Measurements from ENCODE around the gene LORICRIN.
A peak's percentile ranks its signal among the peaks of the same experiment; 100 is the strongest.

LORICRIN gene, protein sequence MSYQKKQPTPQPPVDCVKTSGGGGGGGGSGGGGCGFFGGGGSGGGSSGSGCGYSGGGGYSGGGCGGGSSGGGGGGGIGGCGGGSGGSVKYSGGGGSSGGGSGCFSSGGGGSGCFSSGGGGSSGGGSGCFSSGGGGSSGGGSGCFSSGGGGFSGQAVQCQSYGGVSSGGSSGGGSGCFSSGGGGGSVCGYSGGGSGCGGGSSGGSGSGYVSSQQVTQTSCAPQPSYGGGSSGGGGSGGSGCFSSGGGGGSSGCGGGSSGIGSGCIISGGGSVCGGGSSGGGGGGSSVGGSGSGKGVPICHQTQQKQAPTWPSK

DNA sequence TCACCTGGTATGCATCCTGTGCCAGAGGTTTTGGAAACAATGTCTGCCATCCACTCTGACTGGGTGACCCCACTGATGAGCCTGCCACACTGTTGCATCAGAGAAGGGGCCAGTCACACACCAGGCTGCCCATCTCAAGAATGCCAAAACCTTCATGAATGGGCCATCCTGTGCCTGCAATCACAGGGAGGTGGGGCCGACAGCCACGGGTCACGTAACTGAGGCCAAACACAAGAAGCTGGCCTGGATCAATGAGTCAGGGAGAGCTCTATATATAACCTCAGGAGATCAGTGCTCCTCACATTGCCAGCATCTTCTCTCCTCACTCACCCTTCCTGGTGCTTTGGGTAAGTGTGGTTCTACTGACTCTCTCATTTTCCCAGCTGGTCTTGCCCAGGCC, at the start of gene LORICRIN:
LORICRIN (plus strand) TSS at position 301 of the 400 bp plus-strand sequence. CDS start 1,263 bp downstream, outside the sequence.
- no peak for DNase-seq

DNA sequence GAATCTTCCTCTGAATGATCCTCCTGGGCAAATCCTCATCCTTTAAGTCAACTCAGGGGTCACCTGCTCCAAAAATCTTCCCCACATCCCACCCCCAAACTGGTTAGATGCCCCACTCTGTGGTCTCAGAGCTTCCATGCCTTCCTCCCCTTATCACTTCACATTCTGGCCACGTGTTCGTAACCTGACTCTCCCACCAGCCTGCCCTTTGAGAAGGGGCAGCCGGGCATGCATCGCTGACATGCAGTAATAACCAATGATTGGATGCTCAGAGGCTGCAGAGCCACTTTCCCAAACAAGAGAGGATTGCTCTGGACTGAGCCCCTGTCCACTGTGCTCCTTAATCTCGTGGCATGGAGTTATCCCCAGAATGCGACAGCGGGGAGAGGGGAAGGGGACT, 49.3 kb upstream of the LORICRIN start:
- DNase-seq: peak; percentile 11

DNA sequence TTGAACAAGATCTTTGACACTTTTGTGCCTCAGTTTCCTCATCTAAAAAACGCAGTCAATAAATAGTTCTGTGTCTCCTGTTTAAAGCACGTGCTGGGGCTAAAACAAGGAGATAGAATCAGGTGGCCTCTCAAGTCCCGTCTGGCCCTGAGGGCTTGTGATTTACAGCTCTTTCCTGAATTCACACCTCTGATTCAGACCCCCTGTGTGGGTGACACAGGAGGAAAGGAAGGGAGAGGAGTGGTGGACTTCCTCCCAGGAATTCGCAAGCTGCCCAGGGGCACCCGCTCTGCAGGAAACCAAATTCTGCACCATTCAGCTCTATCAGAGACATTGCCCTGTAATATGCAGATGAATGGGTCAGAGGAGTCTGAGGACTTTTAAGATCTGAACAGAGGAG, 47.3 kb upstream of the LORICRIN start:
- no peak for DNase-seq

DNA sequence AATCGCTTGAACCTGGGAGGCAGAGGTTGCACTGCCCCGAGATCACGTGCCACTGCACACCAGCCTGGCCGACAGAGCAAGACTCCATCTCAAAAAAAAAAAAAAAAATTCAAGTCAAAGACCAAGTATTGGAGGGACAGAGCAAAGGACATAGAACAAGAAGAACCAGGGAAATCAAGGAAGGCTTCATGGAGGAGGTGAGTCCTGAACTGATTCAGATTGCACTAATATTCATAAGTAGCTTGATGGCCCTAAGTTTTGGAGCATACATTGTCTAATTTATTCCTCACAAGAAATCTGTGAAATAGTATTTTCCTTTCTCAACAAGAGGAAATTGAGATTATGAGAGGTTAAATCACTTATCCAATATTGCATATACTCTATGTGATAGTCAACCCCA, 46.0 kb upstream of the LORICRIN start:
- no peak for DNase-seq

DNA sequence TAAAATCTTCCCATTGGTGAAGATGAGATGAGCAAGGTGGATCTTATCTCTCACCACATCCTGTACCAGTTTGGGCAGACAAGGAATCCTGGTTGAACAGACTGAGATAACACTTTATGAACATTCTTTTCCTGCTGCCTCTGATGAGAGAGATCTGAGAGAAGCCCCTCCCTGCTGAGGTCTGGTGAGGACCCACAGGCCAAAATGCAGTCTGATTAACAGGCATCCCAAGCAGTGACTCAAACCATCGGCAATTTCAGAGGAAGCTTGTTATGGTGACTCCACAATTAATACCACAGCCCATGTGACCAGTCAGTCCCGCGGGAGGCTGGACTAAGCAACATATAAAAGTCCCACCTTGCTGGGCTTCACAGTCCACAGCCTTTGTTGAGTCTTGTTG, 42.3 kb upstream of the LORICRIN start, which contains the start of gene PRR9:
PRR9 (plus strand) TSS at position 373 of the 400 bp plus-strand sequence. CDS start 561 bp downstream, outside the sequence.
- DNase-seq: no peak

DNA sequence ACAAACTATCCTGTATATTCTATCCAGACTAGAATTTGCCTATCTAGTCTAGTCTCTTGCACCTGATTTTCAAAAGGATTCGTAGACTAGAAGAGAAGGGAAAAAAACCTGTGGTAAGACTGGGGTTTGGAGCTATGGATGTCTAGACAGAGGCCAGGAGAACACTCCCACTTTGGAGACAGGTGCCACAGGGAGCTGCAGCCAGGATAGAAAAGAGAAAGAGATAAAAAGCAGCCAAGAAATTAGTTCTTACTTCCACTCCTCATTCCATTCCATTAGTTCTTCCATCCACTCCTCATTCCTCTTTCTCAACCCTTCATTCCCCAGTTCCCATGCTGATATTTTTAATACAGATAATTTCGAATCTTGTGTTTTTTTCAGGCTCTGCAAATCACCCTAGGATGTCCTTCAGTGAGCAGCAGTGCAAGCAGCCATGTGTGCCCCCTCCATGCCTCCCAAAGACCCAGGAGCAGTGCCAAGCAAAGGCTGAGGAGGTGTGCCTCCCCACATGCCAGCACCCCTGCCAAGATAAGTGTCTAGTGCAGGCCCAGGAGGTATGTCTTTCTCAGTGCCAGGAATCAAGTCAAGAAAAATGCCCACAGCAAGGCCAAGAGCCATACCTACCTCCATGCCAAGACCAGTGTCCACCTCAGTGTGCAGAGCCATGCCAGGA, 41.6 kb upstream of the LORICRIN start:
- DNase-seq: no peak

DNA sequence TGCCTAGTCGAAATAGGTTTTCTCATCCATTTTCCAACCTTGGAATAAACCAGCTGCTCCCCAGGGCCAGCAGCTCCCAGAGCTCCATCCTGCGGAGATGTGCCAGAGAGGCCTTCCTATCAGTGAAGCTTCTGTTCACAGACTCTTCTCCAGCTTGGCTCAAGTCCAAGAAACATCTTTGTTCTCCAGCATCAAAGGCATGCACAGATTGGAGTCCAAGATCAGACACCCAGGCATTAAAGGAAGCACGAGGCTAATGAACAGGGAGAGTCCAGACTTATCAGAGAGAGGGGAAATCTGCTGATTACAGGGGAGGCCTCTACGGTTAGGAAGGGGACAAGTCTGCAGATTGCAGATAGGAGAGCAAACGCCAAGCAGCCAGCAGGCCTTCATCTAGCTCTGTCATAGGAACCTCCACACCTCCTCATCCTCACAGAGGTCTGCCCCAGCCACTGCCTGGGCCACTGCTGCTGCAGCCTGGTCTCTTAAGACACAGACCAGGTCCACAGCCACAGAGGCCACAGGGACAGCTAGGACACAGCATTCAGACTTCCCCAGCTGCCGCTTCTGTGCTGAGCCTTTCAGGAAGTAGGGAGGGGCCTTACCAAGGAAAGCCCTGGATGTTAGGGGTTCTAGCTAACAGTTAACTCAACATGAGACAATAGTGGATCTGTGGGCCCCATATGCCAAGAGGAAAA, 38.7 kb upstream of the LORICRIN start:
- peak; percentile 32 for DNase-seq

DNA sequence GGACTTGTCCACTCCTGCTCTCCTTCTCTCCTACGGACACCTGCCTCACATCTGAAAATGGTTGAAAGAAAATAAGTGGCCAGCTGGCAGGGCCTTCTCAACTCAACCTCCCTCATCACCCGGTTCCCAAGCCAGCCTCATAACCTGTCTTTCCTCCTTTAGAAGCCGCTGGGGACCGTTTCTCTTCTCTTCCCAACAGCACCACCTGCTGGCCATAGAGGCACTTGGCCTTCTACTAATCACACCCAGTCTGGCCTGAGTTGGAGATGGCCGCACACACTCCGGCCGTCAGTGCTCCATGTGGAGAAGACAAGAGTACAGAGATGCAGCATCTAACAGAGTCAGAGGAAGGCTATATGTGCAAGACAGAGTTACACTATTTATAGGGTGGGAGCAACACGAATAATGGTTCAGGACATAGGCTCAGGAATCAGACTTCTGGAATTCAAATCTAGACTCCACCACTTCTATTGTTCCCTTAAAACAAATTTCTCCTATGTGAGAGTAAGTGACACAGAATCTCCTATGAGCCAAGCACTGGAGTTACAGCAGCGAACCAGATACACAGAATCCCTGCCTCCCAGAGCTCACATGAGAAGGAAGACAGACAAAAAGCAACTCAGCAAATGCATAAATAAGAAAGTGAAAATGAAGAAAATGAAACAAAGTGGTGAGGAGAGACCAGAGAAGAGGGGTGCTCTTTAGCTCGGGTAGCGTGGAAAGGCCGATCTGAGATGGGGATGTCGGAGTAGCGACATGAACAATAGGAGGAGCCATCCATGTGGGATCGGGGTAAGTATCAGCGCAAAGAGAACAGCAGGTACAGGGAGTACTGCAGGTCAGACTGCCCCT, 36.2 kb upstream of the LORICRIN start:
- peak; percentile 85 for DNase-seq

DNA sequence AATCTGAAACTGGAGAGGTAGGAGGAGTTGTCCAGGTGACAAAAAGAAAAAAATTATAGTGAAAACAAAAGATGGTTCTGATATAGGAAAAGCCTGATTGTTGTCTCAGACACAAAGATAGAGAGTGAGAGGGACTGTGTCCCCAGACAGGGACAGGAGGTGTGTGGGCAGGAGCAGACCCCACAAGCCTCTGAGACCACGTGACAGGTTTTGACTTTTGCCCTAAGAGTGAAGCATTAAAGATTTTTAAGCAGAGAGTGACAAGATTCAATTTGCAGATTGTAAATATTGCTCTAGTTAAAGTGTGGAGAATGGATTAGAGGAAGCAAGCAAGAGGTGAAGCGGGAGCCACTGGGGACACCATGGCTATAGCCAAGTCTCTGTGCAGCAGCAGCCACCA, 31.7 kb upstream of the LORICRIN start:
- DNase-seq: no peak

DNA sequence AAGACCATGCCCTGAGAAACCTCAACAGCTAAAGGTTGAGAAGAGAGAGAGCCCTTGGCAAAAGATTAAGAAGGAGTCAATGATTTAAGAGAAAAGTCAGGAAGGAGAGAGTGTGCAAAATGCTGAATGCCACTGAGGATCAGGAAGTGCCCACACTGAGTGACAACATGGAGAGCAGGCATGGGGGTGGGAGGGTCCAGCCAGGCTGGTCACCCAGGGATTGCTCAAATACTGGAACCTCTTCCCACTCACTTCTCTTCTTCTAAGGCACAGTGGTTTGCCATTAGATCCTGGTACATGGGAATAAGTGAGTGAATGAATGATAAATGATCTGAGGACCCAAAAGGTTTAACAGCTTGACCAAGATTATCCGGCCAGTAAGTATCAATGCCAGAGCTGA, 31.0 kb upstream of the LORICRIN start:
- DNase-seq: no peak

DNA sequence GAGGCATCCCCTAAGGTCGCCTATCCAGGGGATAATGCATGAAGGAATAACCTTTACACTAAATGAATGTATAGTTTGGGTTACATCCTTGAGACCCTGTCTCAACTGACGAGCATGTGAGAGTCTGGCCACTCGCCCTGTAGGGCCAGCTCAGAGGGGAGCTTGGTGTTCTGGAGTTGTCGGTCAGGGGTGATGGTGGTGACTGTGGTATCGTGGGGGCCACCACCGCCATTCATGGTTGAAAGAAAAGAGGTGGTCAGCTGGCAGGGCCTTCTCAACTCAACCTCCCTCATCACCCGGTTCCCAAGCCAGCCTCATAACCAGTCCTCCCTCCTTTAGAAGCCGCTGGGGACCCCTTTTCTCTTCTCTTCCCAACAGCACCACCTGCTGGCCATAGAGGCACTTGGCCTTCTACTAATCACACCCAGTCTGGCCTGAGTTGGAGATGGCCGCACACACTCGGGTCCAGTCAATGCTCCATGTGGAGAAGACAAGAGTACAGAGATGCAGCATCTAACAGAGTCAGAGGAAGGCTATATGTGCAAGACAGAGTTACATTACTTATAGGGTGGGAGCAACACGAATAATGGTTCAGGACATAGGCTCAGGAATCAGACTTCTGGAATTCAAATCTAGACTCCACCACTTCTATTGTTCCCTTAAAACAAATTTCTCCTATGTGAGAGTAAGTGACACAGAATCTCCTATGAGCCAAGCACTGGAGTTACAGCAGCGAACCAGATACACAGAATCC, 30.2 kb upstream of the LORICRIN start:
- peak; percentile 62 for DNase-seq

DNA sequence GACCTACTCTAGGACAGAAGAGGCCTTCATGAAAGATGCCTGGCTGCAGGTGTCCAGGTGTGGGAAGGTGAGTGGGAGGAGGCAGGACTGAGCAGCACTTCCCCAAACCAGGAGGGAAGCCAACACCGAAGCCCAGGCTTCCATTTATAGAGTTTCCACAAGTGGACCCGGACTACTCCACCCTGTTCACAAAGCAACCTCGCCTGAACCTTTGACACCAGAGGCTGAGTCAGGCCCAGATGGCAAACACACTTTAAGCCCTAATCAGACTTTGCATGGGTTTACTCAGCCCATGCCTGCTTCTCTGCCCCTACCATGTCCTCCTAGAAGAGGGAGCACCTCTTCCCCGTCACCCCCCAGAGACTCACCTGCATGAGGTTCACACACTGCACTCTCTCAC, 28.1 kb upstream of the LORICRIN start:
- no peak for DNase-seq

DNA sequence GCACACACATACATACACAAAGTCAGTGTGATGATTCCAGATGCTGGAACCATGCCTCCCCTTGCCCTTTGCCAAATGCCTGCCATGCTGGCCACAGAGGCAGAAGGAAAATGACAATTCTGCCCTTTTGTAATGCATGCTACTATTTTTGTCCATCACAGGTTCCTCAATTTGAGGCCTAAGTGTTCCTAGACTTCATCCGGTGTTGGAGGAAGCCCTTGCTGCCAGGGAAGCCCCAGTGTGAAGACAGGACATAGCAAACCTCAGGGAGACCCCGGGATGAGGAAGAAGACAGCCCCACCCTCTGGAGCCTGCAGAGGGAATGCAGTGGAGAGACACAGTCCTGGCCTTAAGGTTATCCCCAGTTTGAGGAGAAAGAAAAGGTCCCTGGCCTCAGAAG, 27.7 kb upstream of the LORICRIN start:
- no peak for DNase-seq

DNA sequence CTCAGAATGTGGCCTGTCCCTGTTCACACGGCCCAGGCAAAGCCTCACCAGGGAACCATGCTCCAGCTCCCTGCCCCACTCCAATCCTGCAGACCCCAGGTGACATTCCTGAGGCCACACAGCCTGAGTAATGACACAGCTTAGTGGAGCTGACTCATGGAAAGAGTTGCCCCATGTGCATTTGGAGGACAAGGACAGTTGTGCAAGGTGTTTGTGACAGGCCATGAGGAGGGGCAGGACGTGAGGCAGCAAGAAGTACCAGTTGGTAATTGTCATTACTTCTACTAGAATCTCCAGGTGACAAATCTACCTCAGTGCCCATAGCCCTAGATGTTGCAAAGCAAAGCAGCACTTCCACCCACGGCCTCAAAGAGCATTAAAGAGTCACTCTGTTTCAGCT, 26.9 kb upstream of the LORICRIN start:
- no peak for DNase-seq

DNA sequence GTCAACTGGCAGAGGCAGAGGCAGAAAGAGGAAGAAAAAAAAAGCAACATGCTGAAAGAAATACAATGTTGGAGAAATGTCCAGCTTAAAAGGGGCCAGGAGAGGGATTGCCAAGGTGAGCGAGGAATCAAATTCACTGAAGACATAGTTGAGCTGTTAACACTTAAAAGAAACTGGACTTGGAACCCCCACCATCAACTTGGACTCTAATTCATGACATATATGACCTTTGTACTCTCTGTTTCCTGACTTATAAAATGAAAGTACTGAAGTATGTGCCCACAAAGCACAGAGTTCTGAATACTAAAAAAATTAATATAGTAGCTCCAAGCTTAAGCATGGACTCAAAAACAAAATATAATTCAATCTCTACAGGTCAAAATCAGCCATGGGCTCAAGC, 26.0 kb upstream of the LORICRIN start:
- no peak for DNase-seq

DNA sequence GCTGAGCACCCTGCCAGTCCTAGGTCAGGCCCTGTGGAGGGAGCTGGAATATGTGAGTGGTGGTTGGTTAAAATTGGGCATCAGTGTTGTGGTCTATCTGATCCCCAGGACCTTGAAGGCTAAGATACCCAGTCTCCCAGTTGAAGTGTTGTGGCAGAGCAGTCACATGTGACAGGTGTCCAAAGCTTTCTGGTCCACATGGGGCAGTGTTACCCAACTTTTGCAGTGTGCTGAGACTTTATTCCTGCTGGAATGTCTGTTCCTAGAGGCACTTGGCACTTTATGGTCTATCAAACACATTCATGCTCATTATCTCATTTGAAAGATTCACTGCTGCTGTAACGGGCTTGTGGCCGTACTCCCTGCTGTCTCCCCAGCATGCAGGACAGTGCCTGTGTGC, 21.0 kb upstream of the LORICRIN start:
- DNase-seq: peak; percentile 36

DNA sequence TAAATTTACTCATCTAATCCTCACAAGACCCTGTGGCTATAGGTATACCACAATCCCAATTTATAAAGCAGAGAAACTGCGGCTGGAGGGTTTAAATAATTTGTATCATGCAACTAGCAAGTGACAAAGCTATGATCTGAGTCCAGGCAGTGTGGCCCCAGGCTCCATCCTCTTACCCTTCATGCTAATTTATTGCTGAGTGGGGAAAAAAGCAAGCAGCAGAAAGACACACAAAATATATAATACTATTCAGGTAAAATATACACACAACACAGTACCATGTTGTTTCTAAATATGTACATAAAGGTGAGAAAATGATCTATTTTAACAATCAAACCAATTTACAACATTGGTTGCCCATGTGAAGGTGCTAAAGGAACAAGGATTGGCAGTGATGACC, 17.3 kb upstream of the LORICRIN start:
- DNase-seq: no peak

DNA sequence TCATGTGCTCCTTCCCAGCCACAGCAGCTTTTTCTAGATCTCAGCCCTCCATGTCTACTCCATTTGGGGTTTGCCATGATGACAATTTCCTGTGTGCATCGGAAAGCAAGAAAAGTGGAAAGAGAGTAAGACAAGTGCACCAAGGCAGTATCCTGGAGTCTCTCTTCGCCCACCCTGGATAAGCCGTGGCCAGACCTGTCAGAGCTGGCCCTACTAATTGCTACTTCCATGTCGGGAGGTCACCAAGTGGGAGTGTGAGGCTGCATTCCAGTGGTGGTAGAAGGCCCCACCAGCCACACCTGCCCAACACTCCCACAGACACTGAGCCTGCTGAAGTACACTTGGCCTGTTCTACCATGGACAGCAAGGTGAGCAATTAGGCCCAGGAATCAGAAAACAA, 14.0 kb upstream of the LORICRIN start:
- no peak for DNase-seq

DNA sequence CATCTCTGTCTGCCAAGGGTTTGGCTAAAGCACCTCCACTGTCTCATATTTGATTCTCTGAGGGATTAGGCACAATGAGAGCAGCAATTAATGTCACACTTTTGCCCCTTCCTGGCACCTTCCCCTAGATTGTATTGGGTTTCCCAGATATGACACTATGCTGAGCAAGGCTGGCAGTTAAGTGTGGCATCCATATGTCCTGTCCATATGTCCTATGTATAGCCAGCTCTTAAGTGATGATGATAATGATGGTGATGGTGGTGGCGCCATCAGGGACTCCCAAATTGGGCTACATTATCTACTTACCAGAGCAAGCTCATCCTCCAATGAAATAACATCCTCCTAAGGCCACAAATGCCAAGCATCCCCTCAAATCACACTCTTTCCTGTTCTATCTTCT, 13.5 kb upstream of the LORICRIN start:
- no peak for DNase-seq

DNA sequence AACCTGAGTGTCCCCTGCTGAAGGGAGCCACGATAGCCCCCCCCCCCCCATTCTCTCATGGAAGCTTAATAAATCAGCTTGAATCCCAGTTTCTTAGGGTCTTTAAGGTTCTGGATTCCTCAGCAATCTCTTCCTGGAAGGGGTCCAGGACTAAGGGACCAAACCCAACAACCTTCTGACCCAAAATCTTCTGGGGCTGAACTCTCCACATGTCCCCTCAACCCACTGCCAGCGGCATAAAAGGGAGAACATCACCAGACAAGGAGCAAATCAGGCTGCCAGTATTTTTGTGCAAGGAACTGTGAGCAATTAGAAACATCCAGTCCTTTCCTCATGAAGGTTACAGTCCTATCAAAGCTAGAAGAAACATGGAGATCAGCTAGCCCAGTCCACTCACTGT, 12.7 kb upstream of the LORICRIN start:
- DNase-seq: no peak

DNA sequence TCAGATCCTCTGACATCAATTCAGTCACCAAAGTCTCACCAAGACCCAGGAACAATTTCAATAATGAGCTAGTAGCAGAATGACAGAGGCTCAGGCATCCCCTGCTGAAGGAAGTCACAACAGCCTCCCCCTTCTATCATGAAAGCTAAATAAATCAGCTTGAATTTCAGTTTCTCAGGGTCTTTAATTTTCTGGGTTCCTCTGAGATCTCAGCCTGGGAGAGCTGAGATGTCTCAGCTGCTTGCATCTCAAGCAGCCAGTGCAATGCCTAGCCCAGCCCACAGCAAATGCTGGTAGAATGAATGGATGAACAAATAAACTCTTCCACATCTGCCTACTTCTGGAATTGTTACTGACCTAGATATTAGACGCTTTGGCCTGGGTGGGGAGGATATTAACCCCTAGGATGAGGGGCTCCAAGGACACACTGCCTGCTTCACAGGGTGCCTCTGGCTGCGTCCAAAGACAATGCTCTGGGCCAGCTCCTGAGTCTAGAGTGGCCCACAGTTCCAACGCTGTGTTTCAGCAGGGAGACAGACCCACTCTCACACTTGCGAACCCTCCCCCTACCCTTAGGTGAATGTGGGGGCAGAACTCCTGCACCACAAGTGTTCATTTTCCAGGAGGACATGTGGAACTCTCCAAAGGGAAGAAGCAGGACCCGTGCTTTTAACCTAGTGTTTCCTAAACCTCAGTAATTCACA, 11.2 kb upstream of the LORICRIN start:
- DNase-seq: no peak

DNA sequence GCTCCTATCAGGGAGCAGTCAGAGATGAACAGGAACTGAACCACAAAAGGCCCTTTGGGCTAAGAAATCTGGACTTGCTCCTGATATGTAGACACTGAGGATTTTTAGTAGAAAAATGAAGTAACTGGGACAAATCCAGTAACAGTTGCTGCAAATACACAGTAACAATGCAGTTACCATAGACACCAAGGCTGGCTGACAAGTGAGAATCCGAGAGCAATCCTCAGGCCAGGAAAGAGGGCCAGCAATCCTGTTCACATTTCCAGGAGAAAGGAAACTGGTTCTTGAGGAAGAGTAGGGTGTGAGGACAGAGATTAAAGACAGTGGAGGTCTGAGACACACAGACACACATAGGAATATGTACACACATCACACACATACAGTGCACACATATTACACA, 9.3 kb upstream of the LORICRIN start:
- DNase-seq: no peak
